SK-N-SH (cell line): ENCODE data around the gene TTYH3. TPM values are rescaled to one million over a fixed set of nuclear protein-coding genes. Genes with fewer than 3 reads are reported as not detected.

Experiments
- CTCF ChIA-PET: fragments of 300-600, 350-600 bp; formaldehyde crosslinking; extraction: SDS; loops from one replicate; lab custom pipeline; 2021; lab: Yijun Ruan, JAX
- POLR2A ChIA-PET: fragments of 350-600 bp; sonication (Branson Sonifier 250); formaldehyde crosslinking; extraction: SDS; loops from one replicate; lab custom pipeline; 2020; ENCODE audit warnings: antibody characterized with exemption, inconsistent platforms; lab: Yijun Ruan, JAX
- DNase-seq: peaks from one replicate; pipeline ENCODE4 v3.0.0; 2012
- H2AFZ ChIP-seq: fragments of 200-600 bp; sonication (generic); 2 replicates; pipeline ENCODE4 v1.8.1; 2016; ENCODE audit warnings: antibody characterized with exemption, mild to moderate bottlenecking, low read depth
- H3F3A ChIP-seq: fragments of 200-600 bp; sonication (generic); replicated peaks from 2 replicates; pipeline ENCODE3; 2016; ENCODE audit warnings: antibody characterized with exemption, mild to moderate bottlenecking; ENCODE audit not compliant: insufficient read depth
- H3K27ac ChIP-seq, 2 experiments: fragments of 200-500 bp in 1 of 2; fragments of 200-600 bp in 1 of 2; sonication (Bioruptor generic) in 1 of 2; sonication (generic), shearing (Covaris generic) in 1 of 2; 2 replicates each; pipeline versions ENCODE4 v1.5.1 to v1.6.1; 2014 to 2016; ENCODE audit warnings: low read depth in 2 of 2, inconsistent platforms in 1 of 2, low read length in 1 of 2, mild to moderate bottlenecking in 1 of 2, mixed read lengths in 1 of 2
- H3K27me3 ChIP-seq: fragments of 200-600 bp; sonication (generic), shearing (Covaris generic); 2 replicates; pipeline ENCODE4 v1.6.1; 2016; ENCODE audit warnings: mixed run types; ENCODE audit not compliant: insufficient read depth
- H3K36me3 ChIP-seq, 2 experiments: fragments of 200-500 bp in 1 of 2; fragments of 200-600 bp in 1 of 2; sonication (Bioruptor generic) in 1 of 2; sonication (generic) in 1 of 2; replicated peaks in 1 of 2; 2 replicates each; pipeline versions ENCODE3 to v1.5.1; 2014 to 2016; ENCODE audit warnings: low read length in 1 of 2, mild to moderate bottlenecking in 1 of 2; ENCODE audit not compliant: insufficient read depth in 2 of 2, control insufficient read depth in 1 of 2
- H3K4me1 ChIP-seq, 2 experiments: fragments of 200-500 bp in 1 of 2; fragments of 200-600 bp in 1 of 2; sonication (Bioruptor generic) in 1 of 2; sonication (generic), shearing (Covaris generic) in 1 of 2; 2 replicates each; pipeline versions ENCODE4 v1.5.1 to v1.6.1; 2014 to 2016; ENCODE audit warnings: low read depth in 1 of 2, low read length in 1 of 2, mixed run types in 1 of 2; ENCODE audit not compliant: insufficient read depth in 2 of 2, control insufficient read depth in 1 of 2
- H3K4me2 ChIP-seq: fragments of 200-600 bp; sonication (generic), shearing (Covaris generic); 2 replicates; pipeline ENCODE4 v1.6.1; 2017; ENCODE audit warnings: mixed run types
- H3K4me3 ChIP-seq, 2 experiments: fragments of 200-500 bp in 1 of 2; fragments of 200-600 bp in 1 of 2; sonication (Bioruptor generic) in 1 of 2; sonication (generic), shearing (Covaris generic) in 1 of 2; 2 replicates each; pipeline versions ENCODE4 v1.5.1 to v1.8.1; 2014 to 2016; ENCODE audit warnings: low read depth in 2 of 2, inconsistent platforms in 1 of 2, low read length in 1 of 2, mild to moderate bottlenecking in 1 of 2, mixed read lengths in 1 of 2, moderate library complexity in 1 of 2
- H3K79me2 ChIP-seq: fragments of 200-600 bp; sonication (generic); 2 replicates; pipeline ENCODE4 v1.8.1; 2017; ENCODE audit warnings: mild to moderate bottlenecking; ENCODE audit not compliant: insufficient read depth
- H3K9ac ChIP-seq: fragments of 200-600 bp; sonication (generic); 2 replicates; pipeline ENCODE4 v1.6.1; 2017; ENCODE audit warnings: mixed run types
- H3K9me2 ChIP-seq: fragments of 200-600 bp; sonication (generic); 2 replicates; pipeline ENCODE4 v1.6.1; 2017; ENCODE audit warnings: mixed run types
- H3K9me3 ChIP-seq: fragments of 200-600 bp; sonication (generic); 2 replicates; pipeline ENCODE4 v1.6.1; 2017; ENCODE audit warnings: mixed run types, mild to moderate bottlenecking, moderate library complexity
- H4K20me1 ChIP-seq: fragments of 200-600 bp; sonication (generic); 2 replicates; pipeline ENCODE4 v1.6.1; 2017; ENCODE audit warnings: mild to moderate bottlenecking, mixed run types; ENCODE audit not compliant: insufficient read depth
- CHD2 ChIP-seq: fragments of 150-350 bp; IDR thresholded peaks from 2 replicates; pipeline ENCODE4 v1.6.1; 2018; ENCODE audit warnings: low read length; ENCODE audit not compliant: partially characterized antibody
- EP300 ChIP-seq, 2 experiments: IDR thresholded peaks; 2 replicates each; pipeline versions ENCODE4 v1.4.0 to v1.6.1; 2012; ENCODE audit warnings: borderline replicate concordance in 1 of 2, low read depth in 1 of 2, low read length in 1 of 2
- FOSL2 ChIP-seq: IDR thresholded peaks from 2 replicates; pipeline ENCODE4 v1.4.0; 2012; ENCODE audit warnings: low read depth, mild to moderate bottlenecking, moderate library complexity, borderline replicate concordance
- FOXJ3 ChIP-seq: sonication (generic); formaldehyde crosslinking; IDR thresholded peaks from 2 replicates; pipeline ENCODE4 v1.5.1; 2020; ENCODE audit warnings: mild to moderate bottlenecking, missing genetic modification reagents
- GABPA ChIP-seq: IDR thresholded peaks from 2 replicates; pipeline ENCODE4 v1.4.0; 2012; ENCODE audit warnings: low read depth, mild to moderate bottlenecking
- JUND ChIP-seq: IDR thresholded peaks from 2 replicates; pipeline ENCODE4 v1.4.0; 2012
- MEF2A ChIP-seq: IDR thresholded peaks from 2 replicates; pipeline ENCODE4 v1.4.0; 2012; ENCODE audit warnings: low read depth, borderline replicate concordance
- MXI1 ChIP-seq: IDR thresholded peaks from 2 replicates; pipeline ENCODE4 v1.6.1; 2012; ENCODE audit warnings: mild to moderate bottlenecking, low read depth, low read length, improper control_type of control experiment
- RAD21 ChIP-seq: IDR thresholded peaks from 2 replicates; pipeline ENCODE4 v1.6.1; 2012; ENCODE audit warnings: mild to moderate bottlenecking, low read length
- SIN3A ChIP-seq: IDR thresholded peaks from 2 replicates; pipeline ENCODE4 v1.6.1; 2012; ENCODE audit warnings: low read depth, mild to moderate bottlenecking, low read length, moderate library complexity, borderline replicate concordance
- TAF1 ChIP-seq: IDR thresholded peaks from 2 replicates; pipeline ENCODE4 v1.6.1; 2012; ENCODE audit warnings: low read depth, mild to moderate bottlenecking, low read length, moderate library complexity, borderline replicate concordance
- TCF12 ChIP-seq: IDR thresholded peaks from 2 replicates; pipeline ENCODE4 v1.4.0; 2012
- TEAD4 ChIP-seq: IDR thresholded peaks from 2 replicates; pipeline ENCODE4 v1.4.0; 2012; ENCODE audit warnings: mild to moderate bottlenecking, borderline replicate concordance; ENCODE audit not compliant: insufficient read depth
- WGBS: methylation state at CpG from one replicate; pipeline ENCODE4 v1.1.6; 2017; ENCODE audit warnings: low lambda C conversion rate; 5-methylcytosine and 5-hydroxymethylcytosine counted together
- polyA plus RNA-seq, 3 experiments: library from polyadenylated mRNA; depleted of rRNA; stranded (reverse); fragments of >200 nt; gene quantifications; 2 replicates each; pipeline ENCODE4 v1.2.3, GENCODE V29; 2012
- TF ChIP-seq, protein P1 (sequence below): fragments of 200-600 bp; sonication (generic); IDR thresholded peaks from 2 replicates; pipeline ENCODE4 v1.6.1; 2017; ENCODE audit warnings: antibody characterized with exemption, mild to moderate bottlenecking, moderate library complexity
- TF ChIP-seq, protein P2 (sequence below): fragments of 150-350 bp; IDR thresholded peaks from 2 replicates; pipeline ENCODE4 v1.6.1; 2017; ENCODE audit warnings: antibody characterized with exemption, low read length, low read depth, borderline replicate concordance
- TF ChIP-seq, protein P3 (sequence below): IDR thresholded peaks from 2 replicates; pipeline ENCODE4; 2012
- TF ChIP-seq, protein P4 (sequence below): IDR thresholded peaks from 2 replicates; pipeline ENCODE4 v1.4.0; 2012; ENCODE audit warnings: low read depth, borderline replicate concordance
- TF ChIP-seq, protein P5 (sequence below): IDR thresholded peaks from 2 replicates; pipeline ENCODE4 v1.4.0; 2012; ENCODE audit warnings: low read depth, borderline replicate concordance
- TF ChIP-seq, protein P6 (sequence below): IDR thresholded peaks from 2 replicates; pipeline ENCODE4 v1.4.0; 2012; ENCODE audit warnings: low read depth

The TTYH3 gene
- polyA plus RNA-seq, 1 of the 3 experiments (the other 2 are of a cell fraction), result 105 TPM

DNA sequence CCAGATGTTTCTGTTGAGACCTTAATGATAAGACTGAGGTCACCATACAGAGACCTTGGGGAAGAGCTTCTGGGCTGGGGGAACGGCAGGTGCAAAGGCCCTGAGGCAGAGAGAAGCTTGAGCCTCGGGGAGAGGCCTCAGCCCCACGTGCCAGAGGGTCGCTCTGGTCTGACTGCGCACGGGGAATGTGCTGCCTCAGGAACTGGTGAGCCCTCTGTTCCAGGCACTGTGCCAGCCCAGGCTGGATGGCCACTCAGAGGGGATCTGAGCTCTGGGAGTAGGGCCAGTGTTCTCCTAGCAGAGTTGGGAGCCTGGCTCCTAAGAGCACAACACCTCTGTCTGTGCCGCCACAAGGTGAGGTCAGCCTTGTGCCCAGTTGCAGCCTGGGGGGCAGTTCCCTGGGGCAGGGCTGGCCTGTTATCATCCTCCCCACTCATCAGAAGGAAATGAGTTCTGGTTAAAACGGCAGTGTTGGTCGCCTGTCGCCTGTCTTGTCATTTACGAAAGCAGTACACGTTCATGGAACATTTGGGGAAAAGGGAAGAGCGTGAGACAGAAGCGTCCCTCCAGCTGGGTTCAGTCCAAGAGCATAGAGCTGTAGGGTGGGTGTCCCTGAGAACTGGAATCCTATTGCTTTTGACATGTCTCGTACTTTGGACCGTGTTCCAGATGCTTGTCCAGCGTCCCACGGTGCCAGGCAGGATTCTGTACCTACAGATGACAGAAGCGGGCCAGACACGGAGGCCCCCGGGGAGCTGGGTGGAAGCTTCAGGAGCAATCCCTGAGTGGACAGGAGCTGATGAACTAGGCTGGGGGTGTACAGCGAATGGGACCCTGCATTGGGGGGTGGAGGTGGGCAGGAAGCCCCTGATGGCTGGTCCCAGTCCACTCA is 4.3 kb downstream of the TTYH3 start:
- CTCF ChIA-PET, result interaction anchor here (0.8 to 2.0 kb wide), 6 partner anchors 9 to 158 kb away, joined by 3 to 8 read pairs (median 4); no protein-coding TSS in a partner anchor
- H3K4me1 ChIP-seq, result peaks cover 44 to 82% of the 10 kb centered on the region in 2 experiments
- H3K27ac ChIP-seq, result peak overlapping the region in 1 of 2 experiments; percentile 95; a peak in 1 of 4 replicates
- peaks cover 0 to 21% of the 10 kb centered on the region in 2 experiments for H3K36me3 ChIP-seq
- DNase-seq, result no peak
- 85% methylated on average over 22 of the region's 22 CpGs for whole genome bisulfite sequencing
- H3K4me3 ChIP-seq, result no peak overlapping the region
- no peaks in the 10 kb centered on the region for H3K9me2 ChIP-seq
- H3K27me3 ChIP-seq, result no peaks in the 10 kb centered on the region
- no peak overlapping the region for H3K9ac ChIP-seq
- H3K4me2 ChIP-seq, result no peak overlapping the region
- H4K20me1 ChIP-seq, result peaks cover 83% of the 10 kb centered on the region
- peaks cover 9% of the 10 kb centered on the region for H3F3A ChIP-seq
- H3K79me2 ChIP-seq, result peaks cover 92% of the 10 kb centered on the region
- H2AFZ ChIP-seq, result no peak overlapping the region
- no peak for TF ChIP-seq RAD21
- TF ChIP-seq, protein P1, sequence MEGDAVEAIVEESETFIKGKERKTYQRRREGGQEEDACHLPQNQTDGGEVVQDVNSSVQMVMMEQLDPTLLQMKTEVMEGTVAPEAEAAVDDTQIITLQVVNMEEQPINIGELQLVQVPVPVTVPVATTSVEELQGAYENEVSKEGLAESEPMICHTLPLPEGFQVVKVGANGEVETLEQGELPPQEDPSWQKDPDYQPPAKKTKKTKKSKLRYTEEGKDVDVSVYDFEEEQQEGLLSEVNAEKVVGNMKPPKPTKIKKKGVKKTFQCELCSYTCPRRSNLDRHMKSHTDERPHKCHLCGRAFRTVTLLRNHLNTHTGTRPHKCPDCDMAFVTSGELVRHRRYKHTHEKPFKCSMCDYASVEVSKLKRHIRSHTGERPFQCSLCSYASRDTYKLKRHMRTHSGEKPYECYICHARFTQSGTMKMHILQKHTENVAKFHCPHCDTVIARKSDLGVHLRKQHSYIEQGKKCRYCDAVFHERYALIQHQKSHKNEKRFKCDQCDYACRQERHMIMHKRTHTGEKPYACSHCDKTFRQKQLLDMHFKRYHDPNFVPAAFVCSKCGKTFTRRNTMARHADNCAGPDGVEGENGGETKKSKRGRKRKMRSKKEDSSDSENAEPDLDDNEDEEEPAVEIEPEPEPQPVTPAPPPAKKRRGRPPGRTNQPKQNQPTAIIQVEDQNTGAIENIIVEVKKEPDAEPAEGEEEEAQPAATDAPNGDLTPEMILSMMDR, result no peak
- TF ChIP-seq FOSL2, result no peak
- TF ChIP-seq JUND, result no peak
- TF ChIP-seq GABPA, result no peak
- TF ChIP-seq, protein P2, sequence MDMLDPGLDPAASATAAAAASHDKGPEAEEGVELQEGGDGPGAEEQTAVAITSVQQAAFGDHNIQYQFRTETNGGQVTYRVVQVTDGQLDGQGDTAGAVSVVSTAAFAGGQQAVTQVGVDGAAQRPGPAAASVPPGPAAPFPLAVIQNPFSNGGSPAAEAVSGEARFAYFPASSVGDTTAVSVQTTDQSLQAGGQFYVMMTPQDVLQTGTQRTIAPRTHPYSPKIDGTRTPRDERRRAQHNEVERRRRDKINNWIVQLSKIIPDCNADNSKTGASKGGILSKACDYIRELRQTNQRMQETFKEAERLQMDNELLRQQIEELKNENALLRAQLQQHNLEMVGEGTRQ, result no peak
- TF ChIP-seq TCF12, result no peak
- no peak for TF ChIP-seq CHD2
- no peak for TF ChIP-seq MXI1
- no peak for TF ChIP-seq TAF1
- TF ChIP-seq, protein P3, sequence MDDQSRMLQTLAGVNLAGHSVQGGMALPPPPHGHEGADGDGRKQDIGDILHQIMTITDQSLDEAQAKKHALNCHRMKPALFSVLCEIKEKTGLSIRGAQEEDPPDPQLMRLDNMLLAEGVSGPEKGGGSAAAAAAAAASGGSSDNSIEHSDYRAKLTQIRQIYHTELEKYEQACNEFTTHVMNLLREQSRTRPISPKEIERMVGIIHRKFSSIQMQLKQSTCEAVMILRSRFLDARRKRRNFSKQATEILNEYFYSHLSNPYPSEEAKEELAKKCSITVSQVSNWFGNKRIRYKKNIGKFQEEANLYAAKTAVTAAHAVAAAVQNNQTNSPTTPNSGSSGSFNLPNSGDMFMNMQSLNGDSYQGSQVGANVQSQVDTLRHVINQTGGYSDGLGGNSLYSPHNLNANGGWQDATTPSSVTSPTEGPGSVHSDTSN, result no peak
- TF ChIP-seq, all 33 proteins: peak for 0
- POLR2A ChIA-PET, result interaction anchor here (1.5 kb wide), 1 partner anchor 9 kb away, joined by 8 read pairs; no protein-coding TSS in a partner anchor
- H3K9me3 ChIP-seq, result no peaks in the 10 kb centered on the region

DNA sequence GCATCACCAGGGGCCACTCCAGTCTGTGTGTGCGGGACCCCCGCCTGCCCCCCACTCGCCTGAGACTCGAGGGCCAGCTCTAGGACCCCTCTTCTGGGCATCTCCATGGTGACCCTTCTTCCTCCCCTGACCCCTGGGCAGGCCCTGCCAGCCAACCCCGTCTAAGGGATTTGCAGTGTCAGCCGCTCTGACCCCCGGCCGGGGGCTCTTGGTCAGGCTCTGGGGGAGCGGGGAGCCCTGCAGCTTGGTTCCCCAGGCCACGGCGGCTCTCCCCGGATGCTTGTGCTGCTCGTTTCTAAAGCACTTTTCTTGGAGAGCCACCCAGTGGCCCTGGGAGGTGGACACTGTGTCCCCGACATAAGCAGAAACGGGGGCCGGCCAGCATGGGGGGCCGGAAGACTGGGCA is 5.3 kb downstream of the TTYH3 start:
- Histone ChIP-seq H2AFZ (no peak overlapping the region), H3K27ac (peak overlapping the region in 1 of 2 experiments; percentile 95; a peak in 2 of 4 replicates), H3F3A (peaks cover 9% of the 10 kb centered on the region), H3K9me3 (no peaks in the 10 kb centered on the region), H3K4me1 (peaks cover 52 to 89% of the 10 kb centered on the region in 2 experiments), H3K36me3 (peaks cover 0 to 21% of the 10 kb centered on the region in 2 experiments), H3K9ac (no peak overlapping the region; the same call in 1 of the 2 replicates), H3K79me2 (peaks cover 100% of the 10 kb centered on the region), H3K4me2 (peak overlapping the region; percentile 83; the same call in 1 of the 2 replicates), H4K20me1 (peaks cover 91% of the 10 kb centered on the region), H3K27me3 (no peaks in the 10 kb centered on the region), H3K4me3 (no peak overlapping the region), H3K9me2 (no peaks in the 10 kb centered on the region)
- ChIA-PET POLR2A (no interaction called here), CTCF (interaction anchor here (0.8 to 2.0 kb wide), 5 partner anchors 8 to 159 kb away, joined by 3 to 8 read pairs (median 4); no protein-coding TSS in a partner anchor)
- WGBS, result 96% methylated on average over 14 of the region's 17 CpGs
- DNase-seq, result no peak
- TF ChIP-seq, protein P4, sequence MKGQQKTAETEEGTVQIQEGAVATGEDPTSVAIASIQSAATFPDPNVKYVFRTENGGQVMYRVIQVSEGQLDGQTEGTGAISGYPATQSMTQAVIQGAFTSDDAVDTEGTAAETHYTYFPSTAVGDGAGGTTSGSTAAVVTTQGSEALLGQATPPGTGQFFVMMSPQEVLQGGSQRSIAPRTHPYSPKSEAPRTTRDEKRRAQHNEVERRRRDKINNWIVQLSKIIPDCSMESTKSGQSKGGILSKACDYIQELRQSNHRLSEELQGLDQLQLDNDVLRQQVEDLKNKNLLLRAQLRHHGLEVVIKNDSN, result no peak
- TF ChIP-seq SIN3A, result no peak
- TF ChIP-seq, protein P5, sequence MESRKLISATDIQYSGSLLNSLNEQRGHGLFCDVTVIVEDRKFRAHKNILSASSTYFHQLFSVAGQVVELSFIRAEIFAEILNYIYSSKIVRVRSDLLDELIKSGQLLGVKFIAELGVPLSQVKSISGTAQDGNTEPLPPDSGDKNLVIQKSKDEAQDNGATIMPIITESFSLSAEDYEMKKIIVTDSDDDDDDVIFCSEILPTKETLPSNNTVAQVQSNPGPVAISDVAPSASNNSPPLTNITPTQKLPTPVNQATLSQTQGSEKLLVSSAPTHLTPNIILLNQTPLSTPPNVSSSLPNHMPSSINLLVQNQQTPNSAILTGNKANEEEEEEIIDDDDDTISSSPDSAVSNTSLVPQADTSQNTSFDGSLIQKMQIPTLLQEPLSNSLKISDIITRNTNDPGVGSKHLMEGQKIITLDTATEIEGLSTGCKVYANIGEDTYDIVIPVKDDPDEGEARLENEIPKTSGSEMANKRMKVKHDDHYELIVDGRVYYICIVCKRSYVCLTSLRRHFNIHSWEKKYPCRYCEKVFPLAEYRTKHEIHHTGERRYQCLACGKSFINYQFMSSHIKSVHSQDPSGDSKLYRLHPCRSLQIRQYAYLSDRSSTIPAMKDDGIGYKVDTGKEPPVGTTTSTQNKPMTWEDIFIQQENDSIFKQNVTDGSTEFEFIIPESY, result no peak
- no peak for TF ChIP-seq JUND
- no peak for TF ChIP-seq FOXJ3
- TF ChIP-seq TEAD4, result no peak
- no peak for TF ChIP-seq EP300 (IDR thresholded peaks at IDR 0.05; ENCODE audit: borderline replicate concordance in 1 of 2, low read depth in 1 of 2, low read length in 1 of 2)
- TF ChIP-seq, protein P6, sequence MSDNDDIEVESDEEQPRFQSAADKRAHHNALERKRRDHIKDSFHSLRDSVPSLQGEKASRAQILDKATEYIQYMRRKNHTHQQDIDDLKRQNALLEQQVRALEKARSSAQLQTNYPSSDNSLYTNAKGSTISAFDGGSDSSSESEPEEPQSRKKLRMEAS, result no peak
- TF ChIP-seq CHD2, result no peak
- no peak for TF ChIP-seq MEF2A
